ENCODE results near the gene PTPRT. TPM values are rescaled to one million over a fixed set of nuclear protein-coding genes. Genes with fewer than 3 reads are reported as not detected.

PTPRT gene
- total RNA-seq, 1 donor from 2014 or later, result 0.11 TPM

DNA sequence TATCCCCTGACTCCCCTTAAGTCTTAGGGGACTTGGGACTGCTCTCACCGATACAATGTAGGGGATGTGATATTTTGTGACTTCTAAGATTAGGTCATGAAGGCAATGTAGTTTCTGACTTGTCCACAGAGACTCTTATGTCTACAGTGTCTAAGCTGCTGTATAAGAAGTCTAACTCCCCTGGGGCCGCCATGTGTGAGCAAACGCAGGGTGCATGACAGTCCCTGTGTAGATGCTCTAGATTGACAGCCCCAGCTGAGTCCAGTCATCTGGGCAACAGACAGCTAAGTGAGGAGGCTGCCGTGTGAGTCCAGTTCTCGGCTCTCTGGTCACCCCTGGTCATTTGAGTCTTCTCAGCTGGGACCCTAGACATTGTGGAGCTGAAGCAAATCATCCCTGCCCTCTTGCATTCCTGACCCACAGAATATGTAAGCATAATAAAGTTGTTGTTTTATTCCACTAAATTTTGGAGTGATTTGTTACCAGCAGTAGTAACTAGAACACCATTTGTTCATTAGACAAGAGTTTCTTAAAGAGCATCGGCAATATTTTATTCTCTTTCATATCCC, 828.2 kb downstream of the PTPRT start:
- ATAC-seq (ENCODE audit: poor library complexity), result no peak
- intact Hi-C loops (cut with DNase I), result no loop called here

DNA sequence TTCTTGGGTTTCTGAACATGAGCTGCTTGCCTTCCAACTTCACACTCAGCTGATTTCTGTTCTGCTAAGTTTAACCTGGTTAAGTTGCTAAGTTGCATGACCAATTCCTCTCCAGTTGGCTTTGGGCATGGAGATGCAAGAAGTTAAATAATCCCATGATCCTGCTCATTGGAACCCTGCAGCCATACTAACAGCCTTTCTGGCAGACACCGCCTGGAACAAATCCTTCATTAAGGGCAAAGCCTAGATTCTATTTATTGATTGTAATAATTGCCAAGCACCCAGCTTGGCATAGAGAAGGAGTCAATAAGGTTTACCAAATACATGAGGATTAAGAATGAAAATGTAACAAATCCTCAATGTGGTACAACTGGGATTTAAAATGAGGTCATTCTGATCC, 829.1 kb downstream of the PTPRT start:
- ATAC-seq (ENCODE audit: poor library complexity) (no peak), DNase-seq (no peak)
- intact Hi-C loops (cut with DNase I), result no loop called here

More for the DNA sequence above, 828.2 kb downstream of the PTPRT start:
- no peak for DNase-seq

DNA sequence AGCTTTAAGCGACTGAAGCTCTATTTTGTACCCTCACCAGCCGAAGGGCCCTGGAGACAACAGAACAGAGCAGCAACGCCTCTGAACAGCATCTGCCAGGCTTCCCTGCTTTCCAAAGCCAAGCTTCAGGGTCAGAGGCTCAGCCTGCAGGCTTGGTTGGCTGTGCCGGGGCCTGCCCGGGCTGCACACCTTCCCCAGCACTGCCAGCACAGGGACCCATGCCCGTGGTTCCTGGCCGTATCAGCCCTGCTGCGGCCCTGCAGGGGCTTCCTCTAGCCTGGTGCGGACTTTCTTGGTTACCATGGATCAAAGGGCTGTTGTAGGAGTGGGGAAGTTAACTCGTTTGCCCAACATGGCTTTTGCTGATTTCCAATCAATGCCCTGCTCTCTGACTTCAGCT, 830.1 kb downstream of the PTPRT start:
- intact Hi-C loops (cut with DNase I), result no loop called here
- no peak for DNase-seq
- ATAC-seq (ENCODE audit: poor library complexity), result no peak

DNA sequence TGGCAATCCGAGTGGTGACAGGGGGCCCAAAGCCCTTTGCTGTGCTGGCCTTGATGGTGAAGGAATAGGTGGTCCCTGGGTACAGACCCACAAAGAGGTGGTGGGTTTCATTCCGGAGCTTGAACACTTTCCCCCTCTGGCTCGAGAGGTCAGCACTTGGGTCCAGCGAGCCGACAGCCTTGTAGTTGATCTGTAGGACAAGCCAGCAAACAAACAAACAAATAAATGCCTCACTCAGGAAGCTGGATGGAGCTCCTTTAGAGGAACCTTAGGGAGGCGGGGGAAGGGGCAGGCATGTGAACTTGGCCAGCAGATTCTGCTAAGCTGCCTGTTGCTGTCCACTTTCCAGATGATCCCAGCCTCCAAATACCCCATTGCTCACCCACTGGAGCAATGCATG, 837.6 kb downstream of the PTPRT start:
- intact Hi-C loops (cut with DNase I), result no loop called here
- ATAC-seq (ENCODE audit: poor library complexity) (no peak), DNase-seq (no peak)

DNA sequence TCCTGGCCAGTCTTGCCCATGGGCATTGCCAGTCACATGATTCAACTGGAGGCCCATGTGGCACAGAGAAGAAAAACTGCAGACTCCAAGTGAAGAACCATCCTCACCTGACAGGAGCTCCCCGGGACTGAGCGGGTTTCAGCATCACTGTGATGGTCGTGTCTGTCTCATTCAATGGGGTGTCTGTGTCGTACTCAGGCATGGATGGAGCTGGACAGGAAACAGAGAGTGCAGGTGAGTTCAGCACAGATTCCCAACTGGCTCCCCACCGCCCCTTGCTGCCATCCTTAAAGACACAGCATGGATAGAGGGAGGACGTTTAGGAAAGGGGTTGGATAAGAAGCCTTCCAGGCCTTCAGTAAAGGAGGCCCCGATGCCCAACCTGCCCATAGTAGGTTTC, 839.2 kb downstream of the PTPRT start:
- DNase-seq, result no peak
- intact Hi-C loops (cut with DNase I), result no loop called here
- no peak for ATAC-seq (ENCODE audit: poor library complexity)

DNA sequence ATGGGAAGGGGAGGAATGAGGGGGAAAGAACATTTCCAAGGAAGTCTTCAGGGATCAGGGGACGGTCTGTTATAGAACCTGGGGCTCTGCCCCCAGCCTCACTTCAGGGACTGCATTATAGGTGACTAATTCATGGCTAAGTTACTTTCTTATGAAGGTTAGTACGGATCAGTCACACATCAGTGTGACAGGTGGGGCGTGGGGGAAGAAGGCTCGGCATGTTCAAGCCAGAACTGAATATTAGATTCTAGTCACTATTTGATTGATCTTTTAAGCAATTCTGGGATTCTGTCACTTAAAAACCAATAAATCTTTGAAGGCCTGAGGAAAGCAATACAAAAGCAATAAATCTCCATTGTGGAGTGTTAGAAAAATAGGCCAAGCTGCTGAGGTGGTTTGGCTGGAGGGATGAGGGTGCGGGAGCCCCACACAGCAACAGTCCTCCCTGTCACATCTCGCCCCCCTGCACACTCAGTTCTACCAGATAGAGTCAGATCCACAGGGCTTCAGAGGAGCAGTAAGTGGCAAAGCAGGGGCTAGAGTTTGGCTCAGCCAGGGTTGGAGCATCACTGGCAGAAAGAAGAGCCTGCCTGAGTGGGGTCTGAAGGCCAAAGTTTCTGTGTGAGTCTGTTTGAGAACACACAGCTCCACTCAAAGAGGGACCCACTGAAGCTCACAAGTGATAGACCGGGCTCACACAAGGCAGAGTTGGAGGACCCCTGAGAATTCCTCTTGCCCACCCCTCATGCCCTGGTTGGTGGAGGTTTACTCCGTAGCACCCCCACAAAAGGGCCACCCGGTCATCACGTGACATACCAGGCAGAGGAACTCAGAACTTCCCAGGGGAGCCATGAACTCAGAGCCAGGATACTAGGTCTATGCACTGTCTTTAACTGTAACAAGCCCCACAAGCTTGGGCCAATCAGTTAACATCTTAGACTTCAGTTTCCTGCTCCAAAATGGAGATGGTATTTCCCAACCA, 843.2 kb downstream of the PTPRT start:
- intact Hi-C loops (cut with DNase I), result no loop called here
- no peak for ATAC-seq (ENCODE audit: poor library complexity)
- DNase-seq, result no peak

DNA sequence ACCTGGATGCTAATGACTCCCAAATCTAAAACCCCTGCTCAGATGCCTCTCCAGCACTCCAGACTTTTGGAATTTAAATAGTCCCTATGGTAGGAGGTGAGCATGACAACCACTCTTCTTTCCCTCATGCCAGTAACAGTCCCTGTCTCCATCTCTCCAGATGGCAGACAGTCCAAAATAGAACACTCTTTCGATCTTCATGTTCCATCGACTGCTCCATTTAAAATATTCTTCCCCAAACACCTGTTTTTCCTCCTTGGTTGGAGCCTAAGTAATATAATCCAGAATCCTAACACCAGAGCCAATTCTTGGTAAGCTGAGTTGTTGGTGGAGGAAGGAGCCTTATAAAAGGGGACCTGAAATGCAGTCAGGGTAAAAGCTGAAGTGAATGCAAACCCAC, 848.1 kb downstream of the PTPRT start:
- DNase-seq (no peak), ATAC-seq (ENCODE audit: poor library complexity) (no peak)
- intact Hi-C loops (cut with DNase I), result no loop called here

DNA sequence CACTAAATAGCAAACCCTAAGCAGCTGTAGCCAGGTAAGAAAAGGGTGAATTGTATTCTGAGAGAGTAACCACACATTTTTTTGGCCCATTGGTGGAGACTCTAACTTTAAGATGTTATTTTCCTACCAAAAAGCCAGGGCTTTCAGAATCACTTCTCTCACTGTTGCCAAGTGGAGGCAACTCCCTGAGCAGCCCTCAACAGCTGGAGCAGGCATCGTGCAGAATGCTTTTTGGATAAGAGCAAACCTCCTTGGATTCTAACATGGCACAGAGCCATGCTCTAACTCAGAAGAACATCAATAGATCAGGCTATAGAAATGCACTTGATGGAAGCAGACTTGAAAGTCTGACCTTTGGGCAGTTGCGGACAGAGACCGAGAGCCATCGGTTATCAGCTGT, 849.3 kb downstream of the PTPRT start:
- ATAC-seq (ENCODE audit: poor library complexity) (peak; percentile 70), DNase-seq (peak; percentile 55)

DNA sequence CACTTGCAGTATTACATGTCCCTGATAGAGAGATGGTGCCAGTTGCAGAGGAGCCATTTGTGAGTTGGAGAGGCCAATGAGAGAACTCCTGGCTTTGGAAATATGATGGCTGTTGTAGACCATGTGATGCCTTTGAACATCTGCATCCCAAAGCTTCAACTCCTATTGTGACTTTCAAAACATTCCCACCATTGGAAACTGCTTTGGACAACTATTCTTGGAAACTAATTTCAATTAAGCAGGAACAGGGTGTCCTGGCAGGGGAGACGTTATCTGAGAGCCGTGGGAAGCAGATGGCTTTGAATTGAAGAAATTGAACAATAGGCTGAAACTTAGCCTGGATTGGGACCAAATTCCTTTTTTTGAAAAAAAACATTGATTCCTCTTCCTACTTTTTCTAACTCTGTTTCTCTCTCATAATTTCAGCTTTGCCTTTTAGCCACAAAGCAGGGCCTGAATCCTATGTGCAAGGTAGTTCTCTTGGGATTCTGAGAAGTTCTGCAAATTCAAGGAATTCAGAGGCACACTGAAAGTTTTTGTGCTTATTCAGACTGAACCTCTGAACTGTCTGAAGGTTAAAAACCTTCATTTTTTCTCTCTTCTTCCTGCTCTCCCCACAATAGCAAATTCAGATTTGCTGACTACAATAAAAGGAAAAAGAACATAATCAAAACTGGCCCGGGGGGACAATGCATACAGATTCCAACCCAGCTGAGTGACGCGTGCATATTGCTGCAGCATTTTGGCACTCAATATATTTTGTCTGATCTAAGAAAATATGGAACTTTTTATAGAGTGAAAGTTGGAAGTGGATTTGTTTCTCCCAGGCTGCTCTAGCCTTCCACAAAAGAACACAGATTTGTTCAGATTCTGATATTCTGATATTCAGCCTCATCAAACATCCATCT, 851.2 kb downstream of the PTPRT start:
- DNase-seq (peak; percentile 63), ATAC-seq (ENCODE audit: poor library complexity) (peak; percentile 84)
- intact Hi-C loops (cut with DNase I), result no loop called here

More for the DNA sequence above, 849.3 kb downstream of the PTPRT start:
- intact Hi-C loops (cut with DNase I), result no loop called here

DNA sequence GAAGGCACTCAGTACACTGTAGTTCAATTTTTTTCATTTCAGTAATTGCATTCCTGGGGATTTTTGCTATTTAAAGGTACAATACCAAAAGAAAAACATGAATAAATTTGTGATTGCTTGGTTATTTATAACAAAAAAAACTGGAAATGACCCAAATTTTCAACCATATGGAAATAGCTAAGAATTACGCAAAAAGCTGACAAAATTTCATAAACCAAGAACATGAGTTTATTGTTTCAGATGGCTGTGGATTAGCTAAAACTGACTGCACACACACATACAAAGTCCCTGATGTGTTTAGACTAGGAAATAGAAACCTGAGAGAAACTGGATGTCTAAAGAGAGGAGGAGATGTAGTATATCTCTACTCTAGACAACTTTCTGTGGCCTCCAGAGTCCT, 853.1 kb downstream of the PTPRT start:
- ATAC-seq (ENCODE audit: poor library complexity), result no peak
- DNase-seq, result no peak

DNA sequence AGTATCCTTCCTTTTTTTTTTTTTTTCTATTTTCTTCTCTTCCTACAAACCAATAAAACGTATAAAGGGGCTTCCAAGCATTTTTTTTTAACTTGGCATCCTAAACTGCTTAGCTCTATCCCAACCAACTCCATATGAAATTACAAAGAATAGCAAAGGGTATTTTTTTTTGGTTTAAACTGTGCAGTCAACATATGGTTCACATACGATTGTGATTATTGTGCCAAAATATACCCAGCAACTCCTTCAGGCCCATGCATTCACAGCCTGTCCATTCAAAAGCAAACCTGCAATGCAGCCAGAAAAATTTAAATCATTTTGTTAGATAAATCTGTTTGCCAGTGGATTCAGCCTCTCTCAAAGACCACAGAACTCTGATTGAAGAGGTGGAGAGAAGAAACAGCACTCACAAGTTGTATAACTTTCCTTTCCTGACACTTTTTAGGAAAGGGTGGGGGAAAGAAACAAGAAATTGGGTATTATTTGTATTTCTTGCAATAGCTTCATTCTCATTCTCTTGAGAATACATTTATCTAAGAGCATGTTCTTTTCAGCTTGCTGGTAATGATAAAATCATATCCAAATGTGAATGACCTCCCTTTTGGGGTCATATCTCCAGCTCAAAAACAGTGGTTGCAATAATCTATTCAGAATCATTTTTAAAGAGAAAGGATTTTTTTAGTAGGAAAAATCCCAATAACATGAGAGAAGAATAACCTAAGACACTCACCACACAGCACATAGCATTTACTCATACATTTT, 870.3 kb downstream of the PTPRT start:
- intact Hi-C loops (cut with DNase I), result no loop called here
- ATAC-seq (ENCODE audit: poor library complexity) (peak; percentile 83), DNase-seq (no peak)

More for the DNA sequence above, 853.1 kb downstream of the PTPRT start:
- intact Hi-C loops (cut with DNase I), result no loop called here

DNA sequence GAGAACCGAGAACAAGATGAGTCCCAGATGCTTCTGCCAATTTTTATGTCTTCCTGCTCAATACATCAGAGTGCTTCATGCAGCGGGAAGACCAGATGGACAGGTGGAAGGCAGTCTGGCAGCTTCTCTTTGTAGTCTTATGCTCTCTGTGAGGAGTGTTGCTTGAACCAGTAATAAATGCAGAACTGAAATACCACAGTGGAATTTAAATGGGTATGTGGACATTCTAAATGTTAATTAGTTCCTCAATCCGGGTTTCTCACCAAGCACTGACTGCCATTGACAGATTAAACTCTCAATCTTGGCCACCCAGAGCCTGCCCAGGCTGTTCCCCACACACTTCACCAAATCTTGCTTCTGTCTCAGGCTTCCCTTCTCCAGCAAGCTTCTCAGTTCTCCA, 876.0 kb downstream of the PTPRT start:
- no peak for ATAC-seq (ENCODE audit: poor library complexity)
- DNase-seq, result no peak
- intact Hi-C loops (cut with DNase I), result no loop called here

DNA sequence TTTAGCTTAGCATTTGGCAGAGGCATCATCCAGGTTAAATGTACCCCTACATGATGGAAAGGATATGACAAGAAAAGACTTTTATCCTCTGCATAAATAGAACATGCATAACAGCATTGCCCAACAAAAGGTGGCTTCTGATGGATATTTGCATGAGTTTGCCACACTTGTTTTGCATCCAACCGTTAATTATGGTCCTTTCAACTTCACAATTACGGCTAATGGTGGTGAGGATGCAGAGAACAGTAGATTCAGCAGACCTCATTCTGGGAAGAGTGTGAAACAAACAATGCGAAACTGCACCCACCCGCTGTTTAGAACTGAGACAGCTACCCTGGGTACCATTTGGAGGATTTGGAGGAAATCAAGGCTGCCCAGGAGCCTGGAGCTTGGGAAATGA, 880.7 kb downstream of the PTPRT start:
- intact Hi-C loops (cut with DNase I), result no loop called here
- no peak for ATAC-seq (ENCODE audit: poor library complexity)
- DNase-seq, result no peak

DNA sequence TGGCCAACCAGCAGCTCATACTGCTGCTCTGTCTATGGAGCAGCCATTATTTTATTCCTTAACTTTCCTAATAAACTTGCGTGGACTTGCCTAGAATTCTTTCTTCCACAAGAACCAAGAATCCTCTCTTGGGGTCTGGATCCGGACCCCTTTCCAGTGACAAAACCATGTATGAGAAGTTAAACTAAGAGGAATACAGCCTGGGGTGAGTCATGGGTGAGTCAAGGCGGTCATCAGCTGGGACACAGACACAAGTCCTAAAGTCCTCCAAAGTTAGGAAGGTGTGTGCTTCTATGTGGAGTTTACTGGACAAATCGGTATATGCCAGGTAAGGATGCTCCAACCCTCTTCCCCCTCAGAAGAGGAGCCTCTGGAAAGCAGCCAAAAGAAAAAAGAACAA, 881.5 kb downstream of the PTPRT start:
- no peak for DNase-seq
- intact Hi-C loops (cut with DNase I), result no loop called here

DNA sequence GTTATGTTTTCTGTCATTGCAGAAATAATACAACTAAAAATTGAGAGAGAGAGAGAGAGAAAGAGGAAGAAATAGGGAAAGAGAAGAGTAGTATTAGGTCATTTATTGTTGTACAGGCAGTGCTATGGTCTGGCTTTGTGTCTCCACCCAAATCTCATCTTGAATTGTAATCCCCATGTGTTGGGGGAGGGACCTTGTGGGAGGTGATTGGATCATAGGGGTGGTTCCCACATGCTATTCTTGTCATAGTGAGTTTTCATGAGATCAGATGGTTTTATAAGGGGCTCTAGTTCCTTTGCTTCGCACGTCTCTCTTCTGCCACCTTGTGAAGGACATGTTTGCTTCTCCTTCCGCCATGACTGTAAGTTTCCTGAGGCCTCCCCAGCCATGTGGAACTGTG, 894.1 kb downstream of the PTPRT start:
- intact Hi-C loops (cut with DNase I), result no loop called here
- no peak for DNase-seq
- ATAC-seq (ENCODE audit: poor library complexity), result no peak

More for the DNA sequence above, 881.5 kb downstream of the PTPRT start:
- no peak for ATAC-seq (ENCODE audit: poor library complexity)

DNA sequence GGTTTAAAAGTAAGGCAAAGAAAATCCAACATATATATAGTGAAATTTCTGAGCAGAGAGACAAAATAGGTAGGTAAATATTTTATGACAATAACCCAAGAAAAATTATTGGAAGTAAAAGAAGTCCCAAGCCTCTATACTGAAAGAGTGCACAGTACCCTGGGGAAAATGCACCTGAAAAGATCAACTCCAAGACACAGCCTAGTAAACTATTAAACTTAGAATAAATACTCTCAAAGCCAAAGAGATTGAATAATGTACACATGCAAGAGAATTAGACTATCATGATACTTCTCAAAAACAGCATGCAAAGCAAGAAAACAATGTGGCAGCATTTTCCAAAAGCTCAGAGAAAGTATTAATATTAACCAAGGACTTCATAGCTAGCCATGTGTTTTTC, 894.7 kb downstream of the PTPRT start:
- ATAC-seq (ENCODE audit: poor library complexity), result no peak

DNA sequence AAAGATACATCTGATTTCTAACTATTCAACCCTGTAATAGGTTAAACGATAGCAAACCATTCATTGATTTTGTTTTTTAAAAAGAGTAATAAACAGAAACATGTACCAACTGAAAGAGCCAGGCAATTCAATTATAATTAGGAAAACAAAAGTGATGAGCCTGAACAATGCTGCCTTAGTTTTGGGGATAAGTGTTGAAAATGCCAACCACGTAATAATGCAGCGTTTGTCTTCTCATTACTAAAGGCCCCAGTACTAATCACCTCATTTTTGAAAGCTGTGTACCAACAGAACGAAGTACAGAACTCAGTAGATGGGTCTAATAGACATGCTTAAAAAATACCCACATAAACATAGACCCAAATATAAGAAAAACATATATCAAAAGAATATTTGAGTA, 907.9 kb downstream of the PTPRT start:
- intact Hi-C loops (cut with DNase I), result no loop called here
- DNase-seq, result no peak
- no peak for ATAC-seq (ENCODE audit: poor library complexity)

More for the DNA sequence above, 894.7 kb downstream of the PTPRT start:
- no peak for DNase-seq
- intact Hi-C loops (cut with DNase I), result no loop called here

Measured in Right ventricle myocardium superior (tissue), 1 donor.